ENCODE results near the gene CARMIL1.

The CARMIL1 gene

GRCh38 chr6:25244865-25245264, 34.3 kb upstream of the CARMIL1 start:
- Histone ChIP-seq H3K9me3 (ENCODE audit: insufficient read depth, low read length) (no peaks in the 10 kb centered on the region), H3K36me3 (replicated peaks; ENCODE audit: low read depth, low read length) (no peaks in the 10 kb centered on the region), H3K9ac (ENCODE audit: low read length) (no peak overlapping the region), H4K20me1 (ENCODE audit: insufficient read depth, low read length) (no peaks in the 10 kb centered on the region), H3K79me2 (ENCODE audit: low read length) (no peaks in the 10 kb centered on the region), H2AFZ (ENCODE audit: low read depth, low read length) (no peak overlapping the region), H3K27ac (ENCODE audit: low read length) (no peak overlapping the region), H3K27me3 (ENCODE audit: low read depth, low read length) (no peaks in the 10 kb centered on the region), H3K4me2 (ENCODE audit: low read length) (no peak overlapping the region), H3K4me1 (ENCODE audit: low read length) (no peaks in the 10 kb centered on the region), H3K4me3 (ENCODE audit: low read length) (no peak overlapping the region)
- TF ChIP-seq EZH2phosphoT487 (IDR thresholded peaks at IDR 0.05; ENCODE audit: low read depth) = no peak
- TF ChIP-seq CTCF (IDR thresholded peaks at IDR 0.05; ENCODE audit: low read depth, low read length) = no peak

GRCh38 chr6:25248123-25248522, 31.1 kb upstream of the CARMIL1 start:
- no peaks in the 10 kb centered on the region for H4K20me1 ChIP-seq (ENCODE audit: insufficient read depth, low read length)
- no peak overlapping the region for H2AFZ ChIP-seq (ENCODE audit: low read depth, low read length)
- no peaks in the 10 kb centered on the region for H3K27me3 ChIP-seq (ENCODE audit: low read depth, low read length)
- no peak overlapping the region for H3K4me3 ChIP-seq (ENCODE audit: low read length)
- no peaks in the 10 kb centered on the region for H3K36me3 ChIP-seq (replicated peaks; ENCODE audit: low read depth, low read length)
- no peak overlapping the region for H3K27ac ChIP-seq (ENCODE audit: low read length)
- TF ChIP-seq EZH2phosphoT487 (IDR thresholded peaks at IDR 0.05; ENCODE audit: low read depth) (no peak), CTCF (IDR thresholded peaks at IDR 0.05; ENCODE audit: low read depth, low read length) (no peak)
- H3K9me3 ChIP-seq (ENCODE audit: insufficient read depth, low read length) = no peaks in the 10 kb centered on the region
- no peak overlapping the region for H3K4me2 ChIP-seq (ENCODE audit: low read length)
- H3K9ac ChIP-seq (ENCODE audit: low read length) = no peak overlapping the region
- H3K4me1 ChIP-seq (ENCODE audit: low read length) = peaks cover 12% of the 10 kb centered on the region
- no peaks in the 10 kb centered on the region for H3K79me2 ChIP-seq (ENCODE audit: low read length)

- Histone ChIP-seq H3K9ac (ENCODE audit: low read length) (no peak overlapping the region), H3K4me1 (ENCODE audit: low read length) (peaks cover 12% of the 10 kb centered on the region), H3K36me3 (replicated peaks; ENCODE audit: low read depth, low read length) (no peaks in the 10 kb centered on the region), H3K4me2 (ENCODE audit: low read length) (no peak overlapping the region), H3K79me2 (ENCODE audit: low read length) (no peaks in the 10 kb centered on the region), H3K9me3 (ENCODE audit: insufficient read depth, low read length) (no peaks in the 10 kb centered on the region), H4K20me1 (ENCODE audit: insufficient read depth, low read length) (no peaks in the 10 kb centered on the region), H3K27ac (ENCODE audit: low read length) (no peak overlapping the region), H3K27me3 (ENCODE audit: low read depth, low read length) (no peaks in the 10 kb centered on the region), H3K4me3 (ENCODE audit: low read length) (no peak overlapping the region), H2AFZ (ENCODE audit: low read depth, low read length) (no peak overlapping the region)
- no peak for TF ChIP-seq CTCF (IDR thresholded peaks at IDR 0.05; ENCODE audit: low read depth, low read length)
- TF ChIP-seq EZH2phosphoT487 (IDR thresholded peaks at IDR 0.05; ENCODE audit: low read depth) = no peak
Observed at GRCh38 chr6:25249133-25249532, 30.0 kb upstream of the CARMIL1 start.

GRCh38 chr6:25250878-25251277, 28.3 kb upstream of the CARMIL1 start:
- no peaks in the 10 kb centered on the region for H3K79me2 ChIP-seq (ENCODE audit: low read length)
- no peak overlapping the region for H3K9ac ChIP-seq (ENCODE audit: low read length)
- H2AFZ ChIP-seq (ENCODE audit: low read depth, low read length) = no peak overlapping the region
- H3K27ac ChIP-seq (ENCODE audit: low read length) = no peak overlapping the region
- H3K4me1 ChIP-seq (ENCODE audit: low read length) = peaks cover 12% of the 10 kb centered on the region
- TF ChIP-seq EZH2phosphoT487 (IDR thresholded peaks at IDR 0.05; ENCODE audit: low read depth) = no peak
- no peak for TF ChIP-seq CTCF (IDR thresholded peaks at IDR 0.05; ENCODE audit: low read depth, low read length)
- H3K4me3 ChIP-seq (ENCODE audit: low read length) = no peak overlapping the region
- H4K20me1 ChIP-seq (ENCODE audit: insufficient read depth, low read length) = no peaks in the 10 kb centered on the region
- peak overlapping the region; percentile 28 for H3K4me2 ChIP-seq (ENCODE audit: low read length)
- no peaks in the 10 kb centered on the region for H3K27me3 ChIP-seq (ENCODE audit: low read depth, low read length)
- no peaks in the 10 kb centered on the region for H3K9me3 ChIP-seq (ENCODE audit: insufficient read depth, low read length)
- H3K36me3 ChIP-seq (replicated peaks; ENCODE audit: low read depth, low read length) = no peaks in the 10 kb centered on the region
